ENCODE results near the gene L3MBTL2. TPM values are rescaled to one million over a fixed set of nuclear protein-coding genes. Genes with fewer than 3 reads are reported as not detected.
"Not testable (repeated sequence)": the region's sequence is repeated elsewhere in the genome, so short reads cannot be mapped to it uniquely, and the experiment has no call there.

The L3MBTL2 gene
- polyA plus RNA-seq, 3 donors = 27.6 to 28.9 (median 28.6) TPM

GRCh38 chr22:41238570-41239442, 33.7 kb downstream of the L3MBTL2 start:
- no peak for DNase-seq

GRCh38 chr22:41239443-41240128, 34.5 kb downstream of the L3MBTL2 start:
- DNase-seq = no peak

- peak; percentile 11 for DNase-seq
Measured at GRCh38 chr22:41240377-41241132, 35.4 kb downstream of the L3MBTL2 start, which contains the start of gene CHADL. CHADL (minus strand) TSS chr22:41240931; CDS start chr22:41240881, 50 bp downstream.

- DNase-seq = no peak
Measured at GRCh38 chr22:41241133-41241676, 36.1 kb downstream of the L3MBTL2 start.

GRCh38 chr22:41242396-41243117, 37.4 kb downstream of the L3MBTL2 start:
- no peak for DNase-seq

GRCh38 chr22:41243361-41243760, 38.2 kb downstream of the L3MBTL2 start:
- DNase-seq = no peak

- no peak for DNase-seq
Measured at GRCh38 chr22:41245917-41246499, 40.9 kb downstream of the L3MBTL2 start.

GRCh38 chr22:41247703-41248102, 42.6 kb downstream of the L3MBTL2 start:
- DNase-seq = no peak

- DNase-seq = no peak
Measured at GRCh38 chr22:41248314-41248713, 43.2 kb downstream of the L3MBTL2 start.

- no peak for DNase-seq
Measured at GRCh38 chr22:41248758-41249157, 43.6 kb downstream of the L3MBTL2 start.

- no peak for DNase-seq
Measured at GRCh38 chr22:41249442-41249841, 44.3 kb downstream of the L3MBTL2 start.

GRCh38 chr22:41250127-41250526, 45.0 kb downstream of the L3MBTL2 start:
- DNase-seq = no peak

- DNase-seq = no peak
Measured at GRCh38 chr22:41252365-41252764, 47.3 kb downstream of the L3MBTL2 start.

GRCh38 chr22:41254230-41254629, 49.1 kb downstream of the L3MBTL2 start:
- DNase-seq = no peak

GRCh38 chr22:41256254-41257253, 51.4 kb downstream of the L3MBTL2 start:
- DNase-seq = peak; percentile 39

GRCh38 chr22:41257696-41258095, 52.6 kb downstream of the L3MBTL2 start:
- no peak for DNase-seq

GRCh38 chr22:41259756-41260155, 54.6 kb downstream of the L3MBTL2 start:
- DNase-seq = not testable (repeated sequence)

GRCh38 chr22:41260871-41261270, 55.8 kb downstream of the L3MBTL2 start:
- DNase-seq = no peak

- DNase-seq = no peak
Measured at GRCh38 chr22:41261541-41262249, 56.6 kb downstream of the L3MBTL2 start.
